Astrocyte (in vitro differentiated cells and primary cell): Measurements from ENCODE around the gene IL12RB2.

Experiments used
- CTCF ChIP-seq: IDR thresholded peaks from 2 replicates; pipeline ENCODE4 v1.5.1; 2011; ENCODE audit warnings: low read depth, mild to moderate bottlenecking, inconsistent platforms, low read length, moderate library complexity; ENCODE audit not compliant: insufficient read depth
- EZH2 ChIP-seq: IDR thresholded peaks from 2 replicates; pipeline ENCODE4 v1.6.1; 2012; ENCODE audit warnings: mild to moderate bottlenecking, low read length, inconsistent platforms; ENCODE audit not compliant: insufficient read depth

GRCh38 chr1:67348586-67349252 is 41.0 kb downstream of the IL12RB2 start:
- TF ChIP-seq CTCF (no peak), EZH2 (no peak)
